ENCODE measurements around the gene CCT6B. TPM values are rescaled to one million over a fixed set of nuclear protein-coding genes. Genes with fewer than 3 reads are reported as not detected.

The CCT6B gene
- total and polyA plus RNA-seq, 9 of the 15 experiments (the other 6 are each of a cell fraction or from before 2014, with no cell fraction given): 0.25 to 0.91 (median 0.58) TPM

- TF ChIP-seq RBM22 (IDR thresholded peaks at IDR 0.05; ENCODE audit: low read depth, low read length, poor library complexity, severe bottlenecking): no peak
- TF ChIP-seq MYC (IDR thresholded peaks at IDR 0.05; ENCODE audit: low read depth, low read length): peak; percentile 89
- TF ChIP-seq MYC (CRISPR knock-in tag; IDR thresholded peaks at IDR 0.05; ENCODE audit: borderline replicate concordance, low read depth): peak; percentile 62; the same call in 1 of the 2 replicates
- TF ChIP-seq ETS1 (conservative IDR thresholded peaks at IDR 0.05; ENCODE audit: control insufficient read depth, low read depth, low read length): 0 out of 2 replicates have a peak, but pooled peaks have one; percentile 17
- TF ChIP-seq EP300 (IDR thresholded peaks at IDR 0.05; ENCODE audit: low read length): peak; percentile 14; the same call in 1 of the 2 replicates
- TF ChIP-seq CREB1 (IDR thresholded peaks at IDR 0.05): peak; percentile 95
- TF ChIP-seq CREB1 (CRISPR knock-in tag; IDR thresholded peaks at IDR 0.05): peak; percentile 94
- TF ChIP-seq PHF8 (IDR thresholded peaks at IDR 0.05; ENCODE audit: borderline replicate concordance, low read length): peak; percentile 95
- peak; percentile 97 for TF ChIP-seq NFRKB (IDR thresholded peaks at IDR 0.05; ENCODE audit: low read depth)
- no peak for TF ChIP-seq HNRNPUL1 (IDR thresholded peaks at IDR 0.05; ENCODE audit: low read length)
- TF ChIP-seq ZKSCAN1 (IDR thresholded peaks at IDR 0.05; ENCODE audit: low read depth, low read length): peak; percentile 7; the same call in 1 of the 2 replicates
- 0 out of 2 replicates have a peak, but pooled peaks have one; percentile 1 for TF ChIP-seq NFE2 (IDR thresholded peaks at IDR 0.05; ENCODE audit: low read depth)
- no peak for TF ChIP-seq NCOA6 (IDR thresholded peaks at IDR 0.05)
- no peak for TF ChIP-seq ZBTB9 (CRISPR knock-in tag; IDR thresholded peaks at IDR 0.05)
- TF ChIP-seq BRD4 (IDR thresholded peaks at IDR 0.05): peak; percentile 94
- peak; percentile 71 for TF ChIP-seq ATF1 (CRISPR knock-in tag; IDR thresholded peaks at IDR 0.05)
- TF ChIP-seq ATF1 (tag; IDR thresholded peaks at IDR 0.05): peak; percentile 99
- TF ChIP-seq CXXC5 (CRISPR knock-in tag; IDR thresholded peaks at IDR 0.05): peak; percentile 82
- peak; percentile 73 for TF ChIP-seq E2F8 (IDR thresholded peaks at IDR 0.05; ENCODE audit: low read depth, partially characterized antibody)
- TF ChIP-seq ZBTB8A (IDR thresholded peaks at IDR 0.05; ENCODE audit: partially characterized antibody): no peak
- no peak for TF ChIP-seq FOXJ2 (tag; IDR thresholded peaks at IDR 0.05)
- peak; percentile 100 for TF ChIP-seq C11orf30 (IDR thresholded peaks at IDR 0.05; ENCODE audit: low read depth)
- TF ChIP-seq KAT7 (CRISPR knock-in tag; IDR thresholded peaks at IDR 0.05; ENCODE audit: borderline replicate concordance): peak; percentile 23; the same call in 1 of the 2 replicates
- TF ChIP-seq NRF1 (conservative IDR thresholded peaks at IDR 0.05 in 1 of 2, IDR thresholded peaks at IDR 0.05 in 1 of 2): peak in 1 of 2 experiments; percentile 36; a peak in 2 of 4 replicates
- peak; percentile 99 for TF ChIP-seq RBFOX2 (IDR thresholded peaks at IDR 0.05; ENCODE audit: low read depth, low read length)
Observed at GRCh38 chr17:34961093-34961911, at the start of gene CCT6B, which contains the start of gene ZNF830 (continued).
